HG03196 (cell line): ENCODE measurements around the gene ATP9B.
A peak's percentile ranks its signal among the peaks of the same experiment; 100 is the strongest.

ENCODE experiments used
- ATAC-seq: cut with Tn5 transposase; IDR thresholded peaks from one replicate; pipeline ENCODE4 v1.9.1; 2021; ENCODE audit not compliant: unreplicated experiment

Gene ATP9B, protein sequence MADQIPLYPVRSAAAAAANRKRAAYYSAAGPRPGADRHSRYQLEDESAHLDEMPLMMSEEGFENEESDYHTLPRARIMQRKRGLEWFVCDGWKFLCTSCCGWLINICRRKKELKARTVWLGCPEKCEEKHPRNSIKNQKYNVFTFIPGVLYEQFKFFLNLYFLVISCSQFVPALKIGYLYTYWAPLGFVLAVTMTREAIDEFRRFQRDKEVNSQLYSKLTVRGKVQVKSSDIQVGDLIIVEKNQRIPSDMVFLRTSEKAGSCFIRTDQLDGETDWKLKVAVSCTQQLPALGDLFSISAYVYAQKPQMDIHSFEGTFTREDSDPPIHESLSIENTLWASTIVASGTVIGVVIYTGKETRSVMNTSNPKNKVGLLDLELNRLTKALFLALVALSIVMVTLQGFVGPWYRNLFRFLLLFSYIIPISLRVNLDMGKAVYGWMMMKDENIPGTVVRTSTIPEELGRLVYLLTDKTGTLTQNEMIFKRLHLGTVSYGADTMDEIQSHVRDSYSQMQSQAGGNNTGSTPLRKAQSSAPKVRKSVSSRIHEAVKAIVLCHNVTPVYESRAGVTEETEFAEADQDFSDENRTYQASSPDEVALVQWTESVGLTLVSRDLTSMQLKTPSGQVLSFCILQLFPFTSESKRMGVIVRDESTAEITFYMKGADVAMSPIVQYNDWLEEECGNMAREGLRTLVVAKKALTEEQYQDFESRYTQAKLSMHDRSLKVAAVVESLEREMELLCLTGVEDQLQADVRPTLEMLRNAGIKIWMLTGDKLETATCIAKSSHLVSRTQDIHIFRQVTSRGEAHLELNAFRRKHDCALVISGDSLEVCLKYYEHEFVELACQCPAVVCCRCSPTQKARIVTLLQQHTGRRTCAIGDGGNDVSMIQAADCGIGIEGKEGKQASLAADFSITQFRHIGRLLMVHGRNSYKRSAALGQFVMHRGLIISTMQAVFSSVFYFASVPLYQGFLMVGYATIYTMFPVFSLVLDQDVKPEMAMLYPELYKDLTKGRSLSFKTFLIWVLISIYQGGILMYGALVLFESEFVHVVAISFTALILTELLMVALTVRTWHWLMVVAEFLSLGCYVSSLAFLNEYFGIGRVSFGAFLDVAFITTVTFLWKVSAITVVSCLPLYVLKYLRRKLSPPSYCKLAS

DNA sequence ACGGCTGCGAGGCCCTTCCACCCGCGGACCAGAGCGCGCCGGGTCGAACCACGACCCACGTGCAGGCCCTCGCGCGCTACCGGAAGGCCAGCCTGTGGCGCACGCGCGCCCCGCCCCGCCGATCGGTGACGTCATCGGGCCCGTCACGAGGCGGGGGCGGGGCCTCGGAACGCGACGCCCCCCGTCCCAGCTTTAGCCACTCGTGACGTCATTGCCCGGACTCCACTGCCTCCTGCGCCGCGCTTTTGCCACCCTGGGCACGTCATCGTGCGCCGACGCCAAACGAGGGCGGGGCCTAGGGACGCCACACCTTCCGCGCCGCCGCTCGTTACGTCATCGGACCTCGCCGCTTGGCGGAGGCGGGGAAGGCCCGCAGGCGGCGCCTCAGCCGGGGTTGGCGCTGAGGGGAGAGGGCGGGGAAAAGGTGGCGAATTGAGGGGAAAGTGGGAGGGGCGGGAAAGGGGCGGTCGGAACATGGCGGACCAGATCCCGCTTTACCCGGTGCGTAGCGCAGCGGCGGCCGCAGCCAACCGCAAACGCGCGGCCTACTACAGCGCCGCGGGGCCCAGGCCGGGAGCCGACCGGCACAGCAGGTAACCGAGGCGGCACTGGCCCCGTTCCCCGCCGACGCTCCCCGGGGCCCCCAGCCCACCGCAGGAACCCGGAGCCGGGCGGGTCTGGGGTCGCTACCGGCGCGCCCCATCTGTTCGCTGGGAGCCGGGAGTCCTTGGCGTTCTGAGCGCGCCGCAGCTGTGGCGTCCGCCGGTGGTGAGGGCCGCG, at the start of gene ATP9B:
ATP9B (plus strand) TSS at position 458 of the 780 bp plus-strand sequence; CDS start at position 475, 17 bp downstream.
- peak; percentile 92 for ATAC-seq

GRCh38 chr18:79019881-79020280, 49.3 kb upstream of the ATP9B start:
- ATAC-seq, result no peak

GRCh38 chr18:79022603-79023002, 46.6 kb upstream of the ATP9B start:
- no peak for ATAC-seq

DNA sequence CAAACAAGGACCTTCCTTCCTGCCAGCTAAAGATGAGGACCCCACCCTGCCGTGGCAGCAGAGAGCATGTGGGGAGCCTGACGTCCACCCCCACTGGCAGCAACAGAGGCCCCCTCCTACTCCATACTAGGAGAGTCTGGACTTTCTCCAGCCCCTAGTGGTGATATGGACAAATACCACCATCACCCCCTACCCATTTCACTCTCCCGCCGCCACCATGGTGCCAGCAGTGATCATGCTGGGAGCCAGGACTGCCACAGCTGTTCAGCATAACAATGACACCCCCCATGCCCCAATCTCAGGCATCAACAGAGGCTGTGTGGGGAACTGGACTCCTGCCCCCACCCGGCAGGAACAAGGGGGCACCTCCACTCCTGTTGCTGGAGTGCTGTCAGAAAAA, 42.7 kb upstream of the ATP9B start:
- ATAC-seq, result no peak

GRCh38 chr18:79030680-79031079, 38.5 kb upstream of the ATP9B start:
- no peak for ATAC-seq

- no peak for ATAC-seq
These were observed 26.9 kb upstream of the ATP9B start for GRCh38 chr18:79042276-79042675.

GRCh38 chr18:79043288-79043687, 25.9 kb upstream of the ATP9B start:
- ATAC-seq, result no peak

GRCh38 chr18:79046522-79046921, 22.7 kb upstream of the ATP9B start:
- no peak for ATAC-seq

- no peak for ATAC-seq
These were observed 21.5 kb upstream of the ATP9B start for GRCh38 chr18:79047556-79048244.

DNA sequence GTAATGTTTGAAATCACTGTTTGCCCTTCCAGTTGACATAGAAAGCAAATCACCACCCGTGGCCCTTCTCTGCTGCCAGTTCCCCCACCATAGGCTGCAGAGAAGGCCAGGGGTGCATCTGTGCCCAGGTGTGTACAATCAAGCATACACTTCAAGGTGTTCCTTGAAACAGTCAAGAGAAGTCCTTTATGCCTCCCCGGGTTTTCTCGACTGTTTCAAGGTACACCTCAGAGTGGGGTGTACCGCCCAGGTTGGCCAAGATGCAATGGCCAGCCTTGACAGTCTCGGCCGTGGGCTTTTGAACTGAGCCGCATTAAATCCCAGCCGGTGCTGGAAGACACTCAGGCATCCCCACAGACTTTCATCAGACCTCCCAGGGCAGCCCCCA, 21.0 kb upstream of the ATP9B start:
- no peak for ATAC-seq

DNA sequence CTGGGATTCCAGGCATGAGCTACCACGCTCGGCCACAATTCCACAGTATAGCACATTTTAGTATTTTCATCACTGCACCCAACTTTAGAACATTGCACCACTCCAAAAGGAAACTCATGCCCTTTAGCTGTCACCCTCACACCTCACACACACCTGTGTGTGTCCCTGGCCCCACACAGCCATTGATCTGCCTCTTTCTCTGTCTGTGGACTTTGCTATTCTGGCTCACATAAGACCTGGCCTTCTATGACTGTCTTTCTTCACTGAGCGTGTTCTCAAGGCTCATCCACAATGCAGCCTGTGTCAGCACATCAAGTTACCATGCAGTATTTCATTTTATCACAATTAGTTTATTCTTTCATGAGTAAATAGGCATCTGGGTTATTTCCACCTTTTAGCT, 19.7 kb upstream of the ATP9B start:
- no peak for ATAC-seq

DNA sequence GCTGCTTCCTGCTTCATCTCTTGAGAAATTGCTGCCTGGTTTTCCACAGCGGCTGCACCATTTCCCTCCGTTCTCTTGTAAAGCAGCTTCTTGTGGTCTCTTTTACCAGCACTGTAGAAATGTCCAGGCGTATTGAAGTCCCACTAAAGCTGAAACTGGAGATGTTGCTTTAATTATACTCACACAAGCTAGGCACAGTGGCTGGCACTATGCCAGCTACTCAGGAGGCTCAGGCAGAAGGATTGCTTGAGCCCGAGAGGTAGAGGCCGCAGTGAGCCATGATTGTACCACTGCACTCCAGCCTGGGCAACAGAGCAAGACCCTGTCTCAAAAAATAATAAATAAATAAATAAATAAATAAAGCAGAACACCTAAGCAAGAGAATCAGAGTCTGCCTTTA, 19.2 kb upstream of the ATP9B start:
- no peak for ATAC-seq

GRCh38 chr18:79056827-79057367, 12.3 kb upstream of the ATP9B start:
- no peak for ATAC-seq

- ATAC-seq, result no peak
These were observed 11.2 kb upstream of the ATP9B start for GRCh38 chr18:79058007-79058406.

- ATAC-seq, result no peak
These were observed 6.4 kb upstream of the ATP9B start for GRCh38 chr18:79062806-79063205.

DNA sequence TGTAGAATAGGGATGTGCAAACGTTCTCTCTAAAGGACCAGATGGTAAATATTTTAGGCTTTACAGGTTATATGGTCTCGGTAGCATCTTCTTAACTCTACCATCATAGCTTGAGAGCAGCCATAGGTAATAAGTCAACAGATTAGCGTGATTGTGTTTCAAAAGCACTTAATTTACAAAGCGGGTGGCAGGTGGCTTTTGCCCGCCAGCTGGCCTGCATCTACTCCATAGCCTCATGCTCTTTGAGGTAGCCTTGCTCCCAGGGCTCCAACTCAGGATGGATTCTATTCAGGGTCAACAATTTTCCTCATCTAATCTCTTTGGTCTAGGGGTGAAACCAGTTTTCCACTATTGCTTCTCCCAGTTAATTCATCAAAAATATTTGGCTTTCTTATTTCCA, 5.0 kb upstream of the ATP9B start:
- no peak for ATAC-seq

DNA sequence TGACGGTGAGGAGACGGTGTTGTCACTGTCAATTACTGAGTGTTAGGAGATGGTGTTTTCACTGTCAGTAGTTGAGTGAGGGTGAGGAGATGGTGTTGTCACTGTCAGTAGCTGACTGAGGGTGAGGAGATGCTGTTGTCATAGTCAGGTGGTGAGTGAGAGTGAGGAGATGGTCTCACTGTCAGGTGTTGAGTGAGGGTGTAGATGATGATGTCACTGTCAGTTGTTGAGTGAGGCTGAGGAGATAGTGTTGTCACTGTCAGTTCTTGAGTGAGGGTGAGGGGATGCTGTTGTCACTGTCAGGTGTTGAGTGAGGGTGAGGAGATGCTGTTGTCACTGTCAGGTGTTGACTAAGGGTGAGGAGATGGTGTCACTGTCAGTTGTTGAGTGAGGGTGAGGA, 3.4 kb upstream of the ATP9B start:
- no peak for ATAC-seq

GRCh38 chr18:79067611-79068010, 1.6 kb upstream of the ATP9B start:
- ATAC-seq, result no peak

DNA sequence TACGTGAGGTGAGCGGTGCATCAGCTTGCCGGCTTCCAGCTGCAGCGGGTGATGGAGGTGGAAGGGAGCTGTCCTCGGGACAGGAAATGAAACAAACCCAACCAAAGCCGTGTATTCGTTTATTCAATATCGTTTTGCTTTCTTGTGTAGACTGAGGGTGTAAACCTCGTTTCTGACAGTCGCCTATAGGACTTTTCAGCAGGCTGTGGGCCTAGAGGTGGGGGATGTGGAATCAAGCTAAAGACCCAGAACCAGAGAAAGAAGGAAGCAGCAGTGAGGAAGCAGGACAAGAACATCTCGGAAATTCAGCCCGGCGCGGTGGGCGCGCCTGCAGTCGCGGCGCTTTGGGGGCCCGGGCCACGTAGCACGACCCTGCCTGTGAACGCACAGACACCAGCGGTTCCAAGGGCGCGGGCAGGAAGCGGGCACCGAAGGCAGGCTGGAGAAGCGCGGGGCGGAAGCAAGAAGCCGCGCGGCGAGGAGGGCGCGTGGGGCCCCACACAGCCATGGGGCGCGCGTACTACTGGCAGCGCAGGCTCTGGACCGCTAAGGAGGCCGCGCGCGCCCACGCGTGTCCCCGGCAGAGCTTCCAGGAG, 755 bp upstream of the ATP9B start:
- no peak for ATAC-seq
